Activated T-cell treated with anti-CD3 and anti-CD28 coated beads for 24 hours (primary cell): ENCODE results near the gene NPB.

Source experiments
- DNase-seq: peaks from one replicate; pipeline ENCODE4 v3.0.0-alpha.2; 2020; ENCODE audit warnings: low read depth

NPB gene

DNA sequence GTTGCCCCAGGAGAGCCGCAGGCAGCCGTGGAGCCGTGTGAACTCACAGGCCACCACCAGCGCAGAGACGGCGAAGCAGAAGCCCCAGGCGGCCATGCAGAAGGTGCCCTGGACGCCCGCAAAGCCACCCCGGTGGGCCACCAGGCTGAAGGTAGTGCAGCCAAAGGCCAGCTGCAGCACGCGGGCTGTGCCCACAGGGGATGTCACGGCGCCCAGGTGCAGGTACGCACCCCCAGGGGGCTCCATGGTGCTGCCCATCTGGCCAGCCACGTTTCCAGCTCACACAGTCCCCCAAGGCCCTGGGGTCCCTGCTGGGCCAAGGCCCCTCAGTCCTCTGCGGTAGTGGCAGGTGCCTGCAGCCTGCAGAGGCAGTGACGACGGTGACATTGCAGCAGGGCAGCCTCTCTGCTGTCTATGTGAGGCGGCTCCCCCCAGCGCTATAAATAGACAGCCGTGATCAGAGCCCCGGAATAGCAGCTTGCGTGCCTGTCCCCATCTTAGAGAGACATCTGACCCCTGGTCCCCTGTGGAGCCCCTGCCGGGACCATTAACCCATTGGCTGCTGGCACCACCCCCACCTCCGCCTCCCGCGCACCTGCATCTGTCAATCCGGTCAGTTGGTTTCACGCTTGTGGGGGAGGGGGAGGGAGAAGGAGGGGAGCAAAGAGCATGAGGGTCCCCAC, 39.6 kb downstream of the NPB start:
- DNase-seq, result no peak

DNA sequence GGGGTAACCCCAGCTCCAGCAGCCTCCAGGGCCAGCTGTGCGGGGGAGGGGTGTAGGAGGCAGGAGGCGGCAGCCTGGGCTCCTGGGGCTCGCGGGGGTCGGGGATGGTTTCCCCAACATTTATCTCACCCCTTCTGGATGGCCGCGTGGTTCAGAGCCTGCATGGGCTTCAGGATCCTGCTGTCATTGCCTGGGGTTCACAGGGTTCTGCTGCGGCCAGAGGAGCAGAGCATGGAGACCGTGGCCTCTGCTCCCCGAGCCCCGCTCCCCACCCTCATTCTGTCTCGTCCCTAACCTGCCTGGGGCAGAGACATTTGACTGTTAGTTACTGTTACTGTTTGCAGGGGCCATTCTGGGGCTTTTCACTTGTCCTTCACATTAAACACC, 40.1 kb downstream of the NPB start:
- DNase-seq, result no peak

DNA sequence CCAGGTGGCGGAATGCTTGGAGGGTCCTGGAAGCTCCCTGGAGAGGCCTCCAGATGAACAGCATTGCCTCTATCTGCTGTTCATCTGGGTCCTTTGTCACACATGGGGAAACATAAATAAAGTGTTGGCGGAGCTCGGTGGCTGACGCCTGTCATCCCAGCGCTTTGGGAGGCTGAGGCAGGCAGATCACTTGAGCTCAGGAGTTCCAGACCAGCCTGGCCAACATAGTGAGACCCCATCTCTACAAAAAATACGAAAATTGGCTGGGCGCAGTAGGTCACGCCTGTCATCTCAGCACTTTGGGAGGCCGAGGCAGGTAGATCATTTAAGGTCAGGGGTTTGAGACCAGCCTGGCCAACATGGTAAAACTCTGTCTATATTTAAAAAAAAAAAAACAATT, 42.8 kb downstream of the NPB start:
- no peak for DNase-seq

DNA sequence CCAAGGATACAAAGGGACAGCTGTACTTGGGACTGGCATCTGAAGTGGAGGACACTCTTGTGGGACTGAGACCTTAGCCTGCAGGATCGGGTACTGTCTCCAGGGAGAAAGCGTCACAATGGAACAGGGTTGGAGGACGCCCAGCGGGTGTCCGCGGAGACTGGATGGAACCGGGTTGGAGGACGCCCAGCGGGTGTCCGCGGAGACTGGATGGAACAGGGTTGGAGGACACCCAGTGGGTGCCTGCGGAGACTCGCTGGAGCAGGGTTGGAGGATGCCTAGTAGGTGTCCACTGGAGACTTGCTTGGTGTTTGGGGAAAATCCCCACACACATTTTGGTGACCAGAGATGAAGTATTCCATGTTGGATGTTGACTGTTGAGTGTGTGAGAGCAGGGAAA, 45.2 kb downstream of the NPB start, which contains the start of gene MYADML2:
TSS of gene MYADML2 (minus strand) at position 45 of the 400 bp plus-strand sequence. CDS start 5,492 bp downstream, outside the sequence.
- no peak for DNase-seq

DNA sequence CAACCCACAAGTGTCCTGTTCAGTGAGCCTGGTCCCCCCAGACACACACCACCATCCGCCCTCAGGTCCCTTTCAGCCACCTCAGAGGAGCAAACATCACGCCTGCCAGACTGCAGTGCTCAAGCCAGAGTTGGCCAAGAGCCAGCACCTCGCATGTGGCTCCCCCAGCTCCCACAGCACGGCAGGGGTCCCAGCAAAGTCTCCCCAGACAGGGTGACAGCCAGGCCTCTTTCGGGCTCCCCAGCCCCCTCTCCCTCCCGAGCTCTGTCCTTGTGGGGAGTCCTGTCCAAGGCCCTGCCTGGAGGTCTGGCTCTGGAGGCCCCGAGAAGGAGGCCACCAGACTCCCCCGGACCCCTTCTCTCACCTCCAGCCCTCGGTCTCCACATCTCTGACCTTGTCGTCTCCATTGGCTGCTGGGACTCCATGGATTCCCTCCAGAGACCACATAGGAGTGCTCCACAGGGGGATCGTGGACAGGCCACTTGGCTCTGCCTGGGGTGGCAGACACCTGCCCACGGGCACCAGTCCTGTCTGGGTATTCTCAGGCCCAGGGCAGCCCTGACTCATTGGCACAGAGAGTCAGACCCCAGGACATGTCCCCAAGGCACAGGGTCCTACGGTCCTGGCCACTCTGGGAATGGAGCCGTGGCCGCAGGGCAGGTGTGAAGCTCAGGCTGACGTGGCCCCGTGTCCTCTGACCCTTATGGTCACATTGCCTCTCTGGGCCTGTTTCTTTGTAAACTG, 46.8 kb downstream of the NPB start:
- no peak for DNase-seq

DNA sequence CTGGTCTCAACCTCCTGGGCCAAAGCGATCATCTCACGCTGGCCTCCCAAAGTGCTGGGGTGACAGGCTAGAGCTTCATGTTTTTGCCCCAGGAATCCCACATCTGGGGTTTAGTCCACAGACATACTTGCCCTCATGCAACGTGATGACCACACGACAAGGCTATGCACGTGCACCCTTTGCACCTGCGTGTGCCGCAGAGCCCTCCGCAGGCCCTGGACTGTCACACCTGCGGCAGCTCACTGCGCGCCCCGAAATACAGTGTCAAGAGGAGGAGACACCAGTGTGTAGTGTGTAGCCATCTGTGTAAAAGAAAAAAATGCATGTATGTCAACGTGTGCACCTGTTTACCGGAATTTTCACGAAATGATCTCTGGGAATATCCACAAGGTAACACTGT, 48.5 kb downstream of the NPB start:
- DNase-seq, result no peak

DNA sequence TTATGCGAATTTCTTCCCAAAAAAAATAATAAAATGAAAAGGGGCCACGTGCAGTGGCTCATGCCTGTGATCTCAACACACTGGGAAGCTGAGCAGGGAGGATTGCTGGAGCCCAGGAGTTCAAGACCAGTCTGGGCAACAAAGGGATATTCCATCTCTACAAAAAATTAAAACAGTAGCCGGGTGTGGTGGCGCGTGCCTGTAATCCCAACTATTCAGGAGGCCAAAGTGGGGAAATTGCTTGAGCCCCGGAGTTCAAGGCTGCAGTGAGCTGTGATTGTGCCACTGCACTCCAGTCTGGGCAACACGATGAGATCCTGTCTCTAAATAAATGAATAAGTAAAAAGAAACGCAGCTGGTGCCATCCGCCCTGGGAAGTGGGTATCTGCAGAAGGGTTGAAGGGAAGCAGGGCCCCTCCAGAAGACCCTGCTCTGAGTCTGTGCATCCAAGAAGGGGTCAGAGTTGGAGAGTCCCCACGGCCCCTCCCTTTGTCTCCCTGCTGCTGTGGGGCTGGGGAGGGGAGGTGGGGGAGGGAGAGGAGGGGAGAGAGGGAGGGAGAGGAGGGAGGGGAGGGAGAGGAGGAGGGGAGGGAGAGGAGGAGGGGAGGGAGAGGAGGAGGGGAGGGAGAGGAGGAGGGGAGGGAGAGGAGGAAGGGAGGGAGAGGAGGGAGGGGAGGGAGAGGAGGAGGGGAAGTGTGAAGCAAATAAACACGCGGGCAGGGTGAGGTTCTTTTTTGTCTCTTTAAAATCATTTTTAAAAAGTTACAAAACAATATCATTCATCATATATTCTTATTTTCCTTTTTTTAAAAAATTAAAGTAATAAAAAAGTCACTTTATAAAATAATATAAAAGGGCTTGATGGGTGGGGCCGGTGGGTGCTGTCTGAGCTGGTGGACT, 50.0 kb downstream of the NPB start:
- no peak for DNase-seq
